Measurements from ENCODE around the gene RHOF. TPM values are rescaled to one million over a fixed set of nuclear protein-coding genes. Genes with fewer than 3 reads are reported as not detected.

Gene RHOF
- total RNA-seq, 2 experiments from 2014 or later = 108 to 116 TPM

- ChIA-PET POLR2A (interaction anchor here (0.8 kb wide), 1 partner anchor 38 kb away, joined by 3 read pairs; no protein-coding TSS in a partner anchor), CTCF (interaction anchor here (0.9 to 1.7 kb wide), 4 partner anchors 21 to 58 kb away, joined by 3 to 4 read pairs (median 4); no protein-coding TSS in a partner anchor)
- Mint-ChIP-seq H3K4me1 (ENCODE audit: low read depth) (peaks cover 14% of the 10 kb centered on the region), H3K9me3 (no peaks in the 10 kb centered on the region), H3K27me3 (no peaks in the 10 kb centered on the region), H3K36me3 (ENCODE audit: low read depth) (peaks cover 12% of the 10 kb centered on the region), H3K27ac (peak overlapping the region; percentile 69), H3K4me3 (no peak overlapping the region)
- intact Hi-C loops (cut with micrococcal nuclease) = no loop called here
- TF ChIP-seq CTCF (IDR thresholded peaks at IDR 0.05) = no peak
- ATAC-seq (no peak), DNase-seq (no peak)
These were observed 37.9 kb downstream of the RHOF start for GRCh38 chr12:121755591-121755990.

- Mint-ChIP-seq H3K27ac (no peak overlapping the region), H3K36me3 (ENCODE audit: low read depth) (peaks cover 15% of the 10 kb centered on the region), H3K9me3 (no peaks in the 10 kb centered on the region), H3K4me3 (no peak overlapping the region), H3K4me1 (ENCODE audit: low read depth) (peaks cover 14% of the 10 kb centered on the region), H3K27me3 (no peaks in the 10 kb centered on the region)
- ChIA-PET CTCF (interaction anchor here (1.7 kb wide), 1 partner anchor 21 kb away, joined by 4 read pairs; no protein-coding TSS in a partner anchor), POLR2A (no interaction called here)
- ATAC-seq (no peak), DNase-seq (no peak)
- intact Hi-C loops (cut with micrococcal nuclease) = no loop called here
- TF ChIP-seq CTCF (IDR thresholded peaks at IDR 0.05) = no peak
These were observed 38.7 kb downstream of the RHOF start for GRCh38 chr12:121754836-121755235.

- POLR2A ChIA-PET = no interaction called here
- Mint-ChIP-seq H3K4me1 (ENCODE audit: low read depth) (peaks cover 14% of the 10 kb centered on the region), H3K4me3 (no peak overlapping the region), H3K36me3 (ENCODE audit: low read depth) (peaks cover 15% of the 10 kb centered on the region), H3K27ac (no peak overlapping the region), H3K27me3 (no peaks in the 10 kb centered on the region), H3K9me3 (no peaks in the 10 kb centered on the region)
- TF ChIP-seq CTCF (IDR thresholded peaks at IDR 0.05) = no peak
- no peak for DNase-seq
- ATAC-seq = no peak
- CTCF ChIA-PET = interaction anchor here (1.1 kb wide), 1 partner anchor 9 kb away, joined by 3 read pairs; no protein-coding TSS in a partner anchor
- intact Hi-C loops (cut with micrococcal nuclease) = no loop called here
These were observed 39.6 kb downstream of the RHOF start for GRCh38 chr12:121753844-121754264.

- H3K4me1 Mint-ChIP-seq (ENCODE audit: low read depth) = peaks cover 12% of the 10 kb centered on the region
- no peak for TF ChIP-seq CTCF (IDR thresholded peaks at IDR 0.05)
- no peak overlapping the region for H3K4me3 Mint-ChIP-seq
- POLR2A ChIA-PET = no interaction called here
- CTCF ChIA-PET = no interaction called here
- H3K27me3 Mint-ChIP-seq = no peaks in the 10 kb centered on the region
- peak overlapping the region; percentile 38 for H3K27ac Mint-ChIP-seq
- ATAC-seq (no peak), DNase-seq (no peak)
- intact Hi-C loops (cut with micrococcal nuclease) = no loop called here
- no peaks in the 10 kb centered on the region for H3K9me3 Mint-ChIP-seq
- peaks cover 16% of the 10 kb centered on the region for H3K36me3 Mint-ChIP-seq (ENCODE audit: low read depth)
These were observed 41.6 kb downstream of the RHOF start for GRCh38 chr12:121751749-121752351.

- H3K27me3 Mint-ChIP-seq = no peaks in the 10 kb centered on the region
- H3K4me1 Mint-ChIP-seq (ENCODE audit: low read depth) = peaks cover 3% of the 10 kb centered on the region
- H3K4me3 Mint-ChIP-seq = no peak overlapping the region
- ChIA-PET CTCF (no interaction called here), POLR2A (no interaction called here)
- ATAC-seq (no peak), DNase-seq (no peak)
- intact Hi-C loops (cut with micrococcal nuclease) = no loop called here
- no peak overlapping the region for H3K27ac Mint-ChIP-seq
- no peak for TF ChIP-seq CTCF (IDR thresholded peaks at IDR 0.05)
- peaks cover 14% of the 10 kb centered on the region for H3K36me3 Mint-ChIP-seq (ENCODE audit: low read depth)
- H3K9me3 Mint-ChIP-seq = no peaks in the 10 kb centered on the region
These were observed 42.5 kb downstream of the RHOF start for GRCh38 chr12:121751034-121751433.
